ENCODE measurements around the gene DCTN4.

DNA sequence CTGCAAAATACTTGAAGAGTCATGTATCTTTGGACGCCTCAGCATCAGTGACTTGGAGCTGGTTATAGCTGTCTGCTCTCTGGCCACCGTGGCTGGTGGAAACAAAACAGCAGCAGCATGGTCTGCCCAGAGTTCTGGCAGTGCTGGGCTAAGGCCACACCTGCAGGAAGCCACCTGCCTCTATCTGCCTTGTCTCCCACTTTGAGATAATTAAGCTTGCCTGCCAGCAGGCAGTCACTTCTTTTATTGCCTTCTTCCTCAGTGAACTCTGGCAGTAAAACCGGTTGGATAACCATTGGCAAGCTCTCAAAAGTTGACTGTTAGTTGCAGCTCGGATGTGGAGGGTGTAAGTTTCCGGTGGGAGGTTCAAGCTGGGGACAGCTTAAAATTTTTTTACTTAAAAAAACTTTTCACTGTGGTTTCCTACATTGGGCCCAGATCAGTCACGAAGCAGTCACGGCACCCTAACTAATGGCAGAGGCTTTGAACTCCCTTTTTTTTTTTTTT lies 24.7 kb upstream of the DCTN4 start:
- no peak for TF ChIP-seq CTCF (IDR thresholded peaks at IDR 0.05)
- TF ChIP-seq POLR2A (IDR thresholded peaks at IDR 0.05) = peak in 1 of 2 donors; percentile 16

Measured in thyroid gland (tissue), 4 donors.